ENCODE results near the gene KRTAP10-4.
"Not testable (repeated sequence)": the region's sequence is repeated elsewhere in the genome, so short reads cannot be mapped to it uniquely, and the experiment has no call there.

Gene KRTAP10-4

GRCh38 chr21:44579833-44580144 lies 6.3 kb downstream of the KRTAP10-4 start:
- DNase-seq (ENCODE audit: low spot score) = no peak
- TF ChIP-seq, protein P1, sequence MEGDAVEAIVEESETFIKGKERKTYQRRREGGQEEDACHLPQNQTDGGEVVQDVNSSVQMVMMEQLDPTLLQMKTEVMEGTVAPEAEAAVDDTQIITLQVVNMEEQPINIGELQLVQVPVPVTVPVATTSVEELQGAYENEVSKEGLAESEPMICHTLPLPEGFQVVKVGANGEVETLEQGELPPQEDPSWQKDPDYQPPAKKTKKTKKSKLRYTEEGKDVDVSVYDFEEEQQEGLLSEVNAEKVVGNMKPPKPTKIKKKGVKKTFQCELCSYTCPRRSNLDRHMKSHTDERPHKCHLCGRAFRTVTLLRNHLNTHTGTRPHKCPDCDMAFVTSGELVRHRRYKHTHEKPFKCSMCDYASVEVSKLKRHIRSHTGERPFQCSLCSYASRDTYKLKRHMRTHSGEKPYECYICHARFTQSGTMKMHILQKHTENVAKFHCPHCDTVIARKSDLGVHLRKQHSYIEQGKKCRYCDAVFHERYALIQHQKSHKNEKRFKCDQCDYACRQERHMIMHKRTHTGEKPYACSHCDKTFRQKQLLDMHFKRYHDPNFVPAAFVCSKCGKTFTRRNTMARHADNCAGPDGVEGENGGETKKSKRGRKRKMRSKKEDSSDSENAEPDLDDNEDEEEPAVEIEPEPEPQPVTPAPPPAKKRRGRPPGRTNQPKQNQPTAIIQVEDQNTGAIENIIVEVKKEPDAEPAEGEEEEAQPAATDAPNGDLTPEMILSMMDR (conservative IDR thresholded peaks at IDR 0.05; ENCODE audit: low read depth) = no peak
- CTCF ChIA-PET = interaction anchor here (1.3 kb wide), 1 partner anchor 69 kb away, joined by 3 read pairs; no protein-coding TSS in a partner anchor
- POLR2A ChIA-PET (ENCODE audit: low non-redundant PET) = no interaction called here
- no peak overlapping the region for H3K27ac ChIP-seq

- CTCF ChIA-PET; DNase-seq (ENCODE audit: low spot score); H3K27ac ChIP-seq; POLR2A ChIA-PET (ENCODE audit: low non-redundant PET): not testable (repeated sequence)
These were observed 6.8 kb downstream of the KRTAP10-4 start, which contains the start of gene KRTAP10-5 for GRCh38 chr21:44580231-44580821. KRTAP10-5 (minus strand) TSS chr21:44580604; CDS start chr21:44580578, 26 bp downstream.

DNA sequence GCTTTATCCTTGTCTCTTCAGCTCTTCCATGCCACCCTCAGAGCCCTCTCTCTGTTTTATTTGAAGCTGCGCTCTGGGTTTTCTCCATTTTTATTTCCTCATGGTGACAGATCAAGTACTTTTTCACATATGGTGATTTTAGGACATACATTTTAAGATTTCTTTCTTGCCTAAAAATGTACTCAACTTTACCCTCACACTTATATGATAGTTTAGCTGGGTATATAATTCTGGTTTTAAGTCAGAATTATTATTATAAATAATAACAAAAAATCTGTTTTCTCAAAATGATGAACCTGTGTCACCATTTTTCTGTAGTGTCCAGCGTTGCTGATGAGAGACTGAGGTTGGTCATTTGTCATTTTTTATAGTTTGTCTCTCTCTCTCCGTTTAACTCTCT lies 7.6 kb downstream of the KRTAP10-4 start:
- DNase-seq (ENCODE audit: low spot score) = no peak
- H3K27ac ChIP-seq = no peak overlapping the region
- ChIA-PET CTCF (interaction anchor here (0.5 kb wide), 1 partner anchor 161 kb away, joined by 5 read pairs; no protein-coding TSS in a partner anchor), POLR2A (ENCODE audit: low non-redundant PET) (no interaction called here)
- TF ChIP-seq, protein P1 (conservative IDR thresholded peaks at IDR 0.05; ENCODE audit: low read depth) = no peak

- ChIA-PET CTCF (no interaction called here), POLR2A (ENCODE audit: low non-redundant PET) (no interaction called here)
- DNase-seq (ENCODE audit: low spot score) = no peak
- TF ChIP-seq, protein P1 (conservative IDR thresholded peaks at IDR 0.05; ENCODE audit: low read depth) = no peak
- no peak overlapping the region for H3K27ac ChIP-seq
These were observed 8.5 kb downstream of the KRTAP10-4 start for GRCh38 chr21:44582055-44582454.

- H3K27ac ChIP-seq = no peak overlapping the region
- DNase-seq (ENCODE audit: low spot score) = no peak
These were observed 9.7 kb downstream of the KRTAP10-4 start for GRCh38 chr21:44583089-44583799.

DNA sequence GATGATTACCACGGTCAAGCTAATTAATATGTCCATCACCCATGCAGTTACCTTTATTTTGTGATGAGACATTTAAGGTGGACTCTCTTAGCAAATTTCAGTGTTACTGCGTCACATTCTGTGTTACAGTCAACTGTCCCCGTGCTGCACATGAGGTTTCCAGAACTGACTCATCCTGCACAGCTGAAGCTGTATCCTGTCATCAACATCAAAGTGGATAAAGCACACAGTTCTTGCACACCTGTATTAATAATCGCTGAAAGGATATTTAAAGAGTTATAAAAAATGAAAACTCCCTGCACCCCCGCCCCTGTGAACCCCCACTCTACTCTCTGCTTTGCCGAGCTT lies 10.2 kb downstream of the KRTAP10-4 start:
- no peak for DNase-seq (ENCODE audit: low spot score)
- no peak overlapping the region for H3K27ac ChIP-seq
- ChIA-PET CTCF (interaction anchor here (0.9 kb wide), 1 partner anchor 32 kb away, joined by 3 read pairs; no protein-coding TSS in a partner anchor), POLR2A (ENCODE audit: low non-redundant PET) (no interaction called here)
- TF ChIP-seq, protein P1 (conservative IDR thresholded peaks at IDR 0.05; ENCODE audit: low read depth) = no peak

More at GRCh38 chr21:44583089-44583799, 9.7 kb downstream of the KRTAP10-4 start:
- ChIA-PET CTCF (interaction anchor here (0.6 to 0.9 kb wide), 2 partner anchors 33 to 127 kb away, joined by 3 to 4 read pairs; no protein-coding TSS in a partner anchor), POLR2A (ENCODE audit: low non-redundant PET) (no interaction called here)
- TF ChIP-seq, protein P1 (conservative IDR thresholded peaks at IDR 0.05; ENCODE audit: low read depth) = no peak

DNA sequence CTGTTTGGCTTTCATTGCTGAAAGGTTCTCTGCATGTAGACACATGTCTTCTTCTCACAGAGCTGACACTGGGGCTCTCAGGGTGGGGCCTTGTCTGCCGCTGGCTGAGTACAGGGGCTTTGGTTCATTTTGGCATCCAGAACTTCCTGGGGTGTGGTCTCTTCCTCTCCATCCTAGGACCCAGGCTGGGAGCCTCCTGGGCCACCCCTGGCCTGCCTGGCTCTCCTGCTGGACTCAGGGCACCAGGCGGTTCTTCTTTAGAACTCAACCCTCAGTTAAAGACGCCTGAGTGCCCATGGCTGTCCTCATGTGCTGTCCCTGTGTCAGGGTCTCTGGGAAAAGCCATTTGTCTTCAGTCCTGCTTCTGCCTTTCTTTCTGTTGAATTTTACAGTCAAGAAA lies 12.4 kb downstream of the KRTAP10-4 start:
- TF ChIP-seq, protein P1 (conservative IDR thresholded peaks at IDR 0.05; ENCODE audit: low read depth) = no peak
- no peak overlapping the region for H3K27ac ChIP-seq
- CTCF ChIA-PET = no interaction called here
- POLR2A ChIA-PET (ENCODE audit: low non-redundant PET) = no interaction called here
- DNase-seq (ENCODE audit: low spot score) = no peak
